Retina (tissue), 1 donor: Measurements from ENCODE around the gene LRMDA.

Experiments used
- DNase-seq: peaks from one replicate; pipeline ENCODE4 v3.0.0-alpha.2; 2016

The LRMDA gene

DNA sequence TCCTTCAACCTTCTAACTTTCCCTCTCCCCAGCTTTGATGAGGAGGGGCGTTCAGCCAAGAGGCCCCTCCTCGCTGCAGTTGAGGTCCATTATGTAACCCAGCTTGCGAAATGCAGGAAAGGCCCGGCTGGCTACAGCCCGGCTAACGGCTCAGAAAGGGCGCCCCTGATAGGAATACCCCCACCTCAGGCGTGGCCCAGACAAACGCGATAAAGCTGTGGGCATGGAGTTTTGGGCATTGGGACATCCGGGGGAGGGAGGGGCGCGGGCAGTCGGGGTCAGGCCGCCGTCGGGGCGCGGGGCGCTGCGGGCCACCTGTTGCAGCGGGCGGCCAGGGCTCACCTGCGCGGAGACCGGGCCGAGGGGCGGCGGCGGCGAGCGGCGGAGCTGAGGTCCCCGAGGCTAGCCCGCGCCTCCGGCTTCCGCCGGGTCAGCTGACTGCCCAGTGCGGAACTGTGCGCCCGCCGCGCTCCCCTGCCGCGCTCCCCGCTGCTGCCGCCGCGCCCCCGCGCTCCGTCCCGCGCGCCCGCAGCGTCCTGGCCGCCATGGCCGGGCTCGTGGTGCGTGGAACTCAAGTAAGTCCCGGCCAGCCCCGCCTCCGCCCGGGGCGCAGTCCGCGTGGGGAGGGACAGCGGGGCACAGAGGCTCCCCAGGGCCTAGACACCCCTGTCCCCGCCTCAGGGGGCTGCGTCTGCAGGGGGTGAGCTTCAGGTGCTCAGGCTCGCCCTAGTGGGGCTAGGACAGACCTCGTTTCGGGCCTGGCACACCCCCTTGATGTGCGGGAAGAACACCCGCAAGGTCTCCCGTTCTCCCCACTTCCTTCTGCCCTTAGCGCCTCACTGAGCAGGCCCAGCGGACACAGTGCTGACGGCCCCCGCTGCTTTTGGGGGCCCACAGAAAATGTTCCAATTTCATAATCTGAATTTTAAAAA, at the start of gene LRMDA:
TSS of gene LRMDA (plus strand) at position 445 of the 932 bp plus-strand sequence.
- peak; percentile 46 for DNase-seq

DNA sequence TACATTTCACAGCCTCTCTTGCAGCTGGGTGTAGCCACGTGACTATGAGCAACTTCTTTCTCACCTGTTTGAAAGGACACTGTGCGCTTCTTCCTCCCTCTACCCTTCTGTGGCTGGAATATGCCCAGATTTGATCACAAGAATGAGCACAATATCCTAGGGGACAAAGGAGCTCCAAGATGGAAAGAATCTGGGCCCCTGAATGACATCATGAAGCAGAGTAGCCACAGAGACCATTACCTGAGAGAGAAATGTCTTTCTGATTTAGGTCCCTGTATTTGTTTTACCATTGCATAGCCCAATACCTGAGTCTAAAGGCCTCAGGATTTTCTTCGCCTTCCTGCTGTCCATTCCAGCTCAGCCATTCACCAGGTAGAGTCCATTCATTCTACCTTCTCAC, 45.3 kb upstream of the LRMDA start:
- no peak for DNase-seq

DNA sequence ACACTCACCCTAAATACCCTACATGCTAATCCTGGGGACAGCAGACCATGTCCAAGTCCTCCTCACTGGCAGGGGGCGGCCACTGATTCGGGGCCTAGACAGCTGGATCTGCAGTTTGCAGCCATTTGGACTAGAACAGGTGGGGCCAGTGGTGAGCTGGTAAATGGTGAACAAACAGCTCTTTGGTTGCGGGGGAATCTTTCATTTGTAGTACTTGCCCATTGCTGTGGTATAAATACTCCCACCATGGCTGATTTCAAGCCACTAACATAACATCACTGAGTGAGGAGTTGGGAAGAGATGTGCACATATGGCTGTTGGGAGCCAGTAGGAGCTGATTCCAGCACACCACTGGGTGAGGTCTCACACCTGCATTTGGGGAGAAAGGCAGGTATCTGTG, 43.3 kb upstream of the LRMDA start:
- DNase-seq = no peak

DNA sequence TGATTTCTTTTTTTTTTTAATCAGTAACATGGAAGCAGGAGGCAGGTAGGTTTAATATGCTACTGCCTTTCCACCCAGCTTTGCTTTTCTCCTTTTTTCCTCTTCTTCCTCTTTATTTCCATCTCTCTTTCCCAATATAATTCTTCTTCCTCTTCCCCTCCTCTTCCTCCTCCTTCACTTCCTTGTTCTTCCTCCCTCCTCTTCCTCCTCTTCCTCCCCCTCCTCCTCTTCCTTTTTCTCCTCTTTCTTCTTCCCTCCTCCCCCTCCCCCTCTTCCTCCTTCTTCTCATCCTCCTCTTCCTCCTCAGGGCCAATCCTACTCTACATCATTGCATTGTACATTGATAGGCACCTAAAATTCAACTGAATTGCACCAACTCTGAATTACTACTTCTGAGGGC, 41.2 kb upstream of the LRMDA start:
- DNase-seq = no peak

DNA sequence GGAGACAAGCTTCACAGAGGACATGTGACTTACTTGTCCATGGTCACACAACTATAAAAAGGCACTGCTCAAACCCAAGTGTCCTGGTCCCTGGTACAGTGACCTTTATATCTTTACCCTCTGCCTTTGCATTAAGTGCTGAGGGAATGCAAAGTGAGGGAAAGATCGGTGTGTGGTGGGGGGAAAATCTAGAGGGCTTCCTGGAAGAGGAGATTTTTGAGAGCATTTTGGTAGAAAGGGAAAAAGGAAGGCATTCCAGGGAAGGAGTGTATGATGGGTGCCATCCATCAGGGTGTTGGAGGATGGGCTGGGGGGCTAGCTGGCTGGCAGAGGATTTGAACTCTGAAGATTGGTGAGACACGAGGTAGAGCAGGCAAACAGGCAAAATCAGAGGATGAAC, 39.2 kb upstream of the LRMDA start:
- no peak for DNase-seq

DNA sequence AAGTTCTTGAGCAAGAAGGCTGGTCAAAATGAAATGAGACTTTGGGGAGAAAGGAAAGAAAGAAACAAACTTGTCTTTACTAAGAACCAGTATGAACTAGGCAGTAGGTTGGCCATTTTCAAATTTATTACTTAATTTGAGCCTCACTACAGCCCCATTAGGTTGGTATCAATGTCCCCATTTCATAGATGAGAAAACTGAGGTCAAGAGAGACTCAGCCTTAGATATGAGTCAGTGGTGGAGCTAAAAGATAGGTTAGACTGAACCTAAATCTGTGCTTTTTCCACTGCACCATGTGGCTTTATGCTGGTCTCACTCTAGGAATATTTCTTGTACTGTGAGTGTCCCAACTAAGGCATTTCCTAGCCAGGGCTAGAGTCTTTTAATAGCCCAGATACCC, 38.7 kb upstream of the LRMDA start:
- no peak for DNase-seq

- DNase-seq = no peak
Observed at GRCh38 chr10:75394221-75394620, 37.2 kb upstream of the LRMDA start.

- peak; percentile 91 for DNase-seq
Observed at GRCh38 chr10:75395066-75395931, 36.1 kb upstream of the LRMDA start.

DNA sequence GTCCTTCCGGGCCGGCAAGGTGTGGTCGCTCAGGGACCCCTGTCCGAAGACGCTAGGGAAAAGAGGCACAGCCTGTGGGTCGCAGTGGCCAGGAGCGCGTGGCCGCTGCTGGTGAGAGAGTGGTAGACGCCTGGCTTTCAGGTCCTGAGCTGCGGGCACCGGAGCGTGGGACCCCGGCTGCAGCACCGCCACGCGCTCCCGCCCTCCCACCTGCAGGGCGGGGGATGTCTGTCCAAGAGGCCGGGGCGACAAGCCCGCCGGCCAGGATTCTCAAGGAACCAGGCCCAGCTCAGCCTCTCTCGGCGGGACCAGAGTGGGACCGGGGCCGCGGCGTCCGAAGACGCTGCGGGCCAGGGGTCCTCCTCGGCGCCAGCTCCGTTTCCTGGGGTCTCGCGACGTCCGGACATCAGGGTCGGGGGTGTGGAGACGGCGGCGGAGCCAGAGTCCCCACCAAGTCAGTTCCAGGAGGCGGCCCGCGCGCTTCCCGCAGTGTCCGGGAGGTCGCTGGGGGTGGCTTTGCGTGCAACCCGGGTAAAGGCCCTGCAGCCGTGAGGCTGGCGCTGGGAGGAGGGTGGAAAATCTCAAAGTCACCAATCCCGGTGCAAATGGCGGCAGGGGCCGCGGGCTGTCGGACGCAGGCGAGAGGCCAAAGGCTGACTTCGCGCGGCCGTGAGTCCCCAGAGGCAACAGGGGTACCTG, 35.3 kb upstream of the LRMDA start:
- peak; percentile 74 for DNase-seq

DNA sequence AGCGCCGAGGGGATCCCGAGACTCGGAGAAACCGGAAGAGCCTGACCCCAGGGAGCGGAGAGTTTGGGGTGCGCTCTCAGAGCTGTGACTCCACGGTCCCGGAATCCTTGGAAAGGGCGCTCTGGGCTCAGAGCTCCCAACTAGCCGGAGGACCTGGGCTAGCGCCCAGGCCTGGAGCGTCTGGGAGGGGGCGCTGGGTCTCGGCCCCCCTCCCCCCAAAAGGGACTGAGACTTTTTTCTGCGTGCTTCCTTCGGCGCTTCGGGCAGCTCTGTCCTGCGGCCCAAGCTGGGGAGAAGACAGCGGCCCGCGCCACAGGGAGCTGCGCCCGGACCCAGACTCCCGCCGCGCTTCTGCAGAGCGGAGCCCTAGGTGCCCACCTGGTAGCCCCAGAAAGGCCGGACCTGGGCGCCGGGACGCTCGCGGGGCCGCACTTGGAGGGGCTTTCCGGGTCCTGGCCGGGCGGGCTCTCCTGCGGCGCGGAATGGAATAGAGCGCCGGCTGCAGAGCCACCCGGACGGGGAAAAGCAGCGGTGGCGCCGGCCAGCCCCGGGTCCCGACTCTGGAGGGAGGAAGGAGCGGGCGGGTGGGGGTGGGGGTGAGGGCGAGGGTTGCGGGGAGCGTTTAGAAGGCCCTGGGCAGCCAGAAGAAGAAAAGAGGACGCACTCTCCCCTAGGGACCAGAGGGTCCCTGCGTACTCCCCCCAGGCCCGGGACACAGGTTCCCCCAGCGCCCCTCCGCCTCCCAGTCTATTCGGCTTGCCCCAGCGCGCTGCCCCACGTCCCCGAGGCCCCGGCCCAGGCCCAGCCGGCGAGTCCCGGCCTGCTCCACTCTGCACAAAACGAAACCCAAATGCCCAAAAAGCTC, 34.6 kb upstream of the LRMDA start:
- peak; percentile 73 for DNase-seq

GRCh38 chr10:75397496-75398199, 33.8 kb upstream of the LRMDA start:
- peak; percentile 63 for DNase-seq

DNA sequence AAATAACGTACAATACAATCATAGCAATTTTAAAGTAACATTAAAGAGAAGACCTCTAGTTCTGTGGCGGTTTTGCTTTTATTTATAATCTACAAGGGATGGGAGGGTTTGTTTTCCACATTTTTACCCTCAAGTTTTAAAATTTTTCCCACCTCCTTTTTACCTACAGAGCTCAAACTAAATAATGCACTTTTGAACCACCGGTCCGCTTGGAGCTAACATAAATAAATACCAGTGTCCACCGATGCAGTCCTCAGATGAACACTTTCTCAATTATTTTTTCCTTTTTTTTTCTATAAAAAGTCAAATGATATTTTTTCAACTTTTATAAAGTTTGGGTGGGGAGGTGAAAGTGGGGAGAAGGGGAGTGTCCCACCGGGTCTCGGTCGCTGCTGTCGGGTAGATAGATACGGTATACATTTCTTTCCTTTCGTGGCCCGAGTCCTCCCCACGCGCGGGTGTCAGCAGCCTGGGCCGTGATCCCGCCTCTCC, 33.2 kb upstream of the LRMDA start:
- DNase-seq = no peak

GRCh38 chr10:75398692-75399460, 32.5 kb upstream of the LRMDA start:
- DNase-seq = peak; percentile 80

GRCh38 chr10:75399461-75400162, 31.8 kb upstream of the LRMDA start:
- peak; percentile 85 for DNase-seq

GRCh38 chr10:75400163-75400770, 31.2 kb upstream of the LRMDA start:
- DNase-seq = peak; percentile 75

DNA sequence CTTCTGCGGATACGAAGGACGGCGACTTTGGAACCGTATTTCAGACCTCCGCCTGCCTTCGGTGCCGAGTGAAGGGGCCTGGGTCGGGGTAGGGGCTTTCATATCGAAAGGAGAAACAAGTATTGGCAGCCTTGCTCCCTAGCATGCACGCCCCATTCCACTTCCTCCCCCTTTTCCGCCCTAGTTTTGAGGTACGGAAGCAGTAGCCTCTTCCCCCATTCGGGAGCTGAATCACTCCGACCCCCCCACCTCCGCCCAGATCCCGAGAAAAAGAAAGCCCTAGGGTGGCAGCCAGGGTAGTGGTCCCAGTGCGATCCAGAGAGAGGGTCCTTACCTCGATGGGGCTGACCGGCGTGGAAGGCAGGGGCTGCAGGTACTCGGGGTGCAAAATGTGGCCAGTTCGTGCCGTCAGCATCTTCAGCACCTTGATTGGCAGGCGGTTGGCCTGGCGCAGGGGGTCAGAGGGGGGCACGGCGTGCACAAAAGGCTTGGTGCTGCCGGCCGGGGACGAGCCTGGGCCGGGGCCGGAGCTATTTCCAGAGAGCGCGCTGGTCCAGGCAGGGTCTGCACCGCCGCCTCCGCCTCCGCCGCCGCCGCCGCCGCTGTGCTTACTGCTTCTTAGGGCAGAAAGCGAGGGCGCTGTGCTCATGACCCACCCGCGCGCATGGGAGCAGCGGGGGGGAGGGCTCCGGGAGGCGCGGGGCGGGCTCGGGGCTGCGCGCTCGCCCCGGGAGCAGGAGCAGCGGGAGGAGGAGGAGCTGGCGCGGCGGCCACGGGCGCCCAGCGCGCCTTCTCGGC, 30.5 kb upstream of the LRMDA start:
- peak; percentile 73 for DNase-seq

GRCh38 chr10:75401569-75402485, 29.6 kb upstream of the LRMDA start, which contains the start of gene ZNF503:
Gene ZNF503, minus strand, starts transcription at chr10:75401764. Its CDS starts 345 bp downstream, at chr10:75401419.
- peak; percentile 98 for DNase-seq
